HepG2 (cell line): ENCODE results near the gene PKNOX2.

ENCODE experiments used
- KDM2A ChIP-seq: sonication (generic); formaldehyde crosslinking; IDR thresholded peaks from 2 replicates; pipeline ENCODE4 v1.4.0; 2020; ENCODE audit warnings: low read depth, missing genetic modification reagents, borderline replicate concordance
- KLF16 ChIP-seq, 2 experiments: sonication (generic) in 1 of 2; formaldehyde crosslinking in 1 of 2; IDR thresholded peaks; 2 replicates each; pipeline versions ENCODE4 v1.6.1 to v1.8.0; 2016 to 2023; ENCODE audit warnings: missing genetic modification reagents in 2 of 2, missing compliant biosample characterization in 1 of 2
- POLR2A ChIP-seq, 2 experiments: IDR thresholded peaks; 2 replicates each; pipeline ENCODE4 v1.6.1; 2011; ENCODE audit warnings: low read depth in 2 of 2, low read length in 2 of 2, mild to moderate bottlenecking in 1 of 2, moderate library complexity in 1 of 2; ENCODE audit not compliant: insufficient read depth in 1 of 2
- ZNF3 ChIP-seq: IDR thresholded peaks from 2 replicates; pipeline ENCODE4 v1.7.0; 2017; ENCODE audit warnings: inconsistent platforms
- ZNF746 ChIP-seq: sonication (generic); formaldehyde crosslinking; IDR thresholded peaks from 2 replicates; pipeline ENCODE4 v1.8.0; 2022; ENCODE audit warnings: mild to moderate bottlenecking, missing genetic modification reagents
- TF ChIP-seq, protein P1 (sequence below): sonication (generic); formaldehyde crosslinking; IDR thresholded peaks from 2 replicates; pipeline ENCODE4 v1.8.0; 2022; ENCODE audit warnings: missing genetic modification reagents, mild to moderate bottlenecking, inconsistent platforms, borderline replicate concordance

GRCh38 chr11:125286486-125286885 is 121.9 kb downstream of the PKNOX2 start:
- TF ChIP-seq KDM2A (CRISPR knock-in tag) (no peak), POLR2A (IDR thresholded peaks at IDR 0.05; ENCODE audit: insufficient read depth in 1 of 2, low read depth in 2 of 2, low read length in 2 of 2) (no peak), KLF16 (CRISPR knock-in tag; IDR thresholded peaks at IDR 0.05) (no peak), ZNF746 (no peak), ZNF3 (CRISPR knock-in tag) (no peak)
- TF ChIP-seq, protein P1, sequence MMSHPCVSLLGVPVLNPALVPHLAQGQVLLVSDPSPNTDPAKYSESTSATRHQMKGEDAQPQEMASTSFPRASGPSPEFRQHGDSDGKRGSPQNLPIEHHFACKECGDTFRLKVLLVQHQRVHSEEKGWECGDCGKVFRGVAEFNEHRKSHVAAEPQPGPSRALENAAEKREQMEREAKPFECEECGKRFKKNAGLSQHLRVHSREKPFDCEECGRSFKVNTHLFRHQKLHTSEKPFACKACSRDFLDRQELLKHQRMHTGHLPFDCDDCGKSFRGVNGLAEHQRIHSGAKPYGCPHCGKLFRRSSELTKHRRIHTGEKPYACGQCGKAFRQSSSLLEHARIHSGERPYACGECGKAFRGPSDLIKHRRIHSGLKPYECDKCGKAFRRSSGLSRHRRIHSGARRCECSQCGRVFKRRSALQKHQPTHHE (CRISPR knock-in tag) = no peak
